Neural progenitor cell (in vitro differentiated cells): ENCODE measurements around the gene ANKRA2. TPM values are rescaled to one million over a fixed set of nuclear protein-coding genes. Genes with fewer than 3 reads are reported as not detected.

Experiments
- DNase-seq: peaks from one replicate; pipeline ENCODE4 v3.0.0-alpha.2; 2016; ENCODE audit warnings: low spot score
- H2AFZ ChIP-seq: fragments of 200-600 bp; sonication (generic); replicated peaks from 2 replicates; pipeline ENCODE4 v1.6.1; 2016; ENCODE audit warnings: antibody characterized with exemption
- H3F3A ChIP-seq: fragments of 200-600 bp; sonication (generic); 2 replicates; pipeline ENCODE4 v1.6.1; 2016; ENCODE audit warnings: antibody characterized with exemption, low read depth
- H3K27ac ChIP-seq: fragments of 200-600 bp; sonication (generic); 2 replicates; pipeline ENCODE4 v1.5.1; 2016; ENCODE audit warnings: mild to moderate bottlenecking
- H3K27me3 ChIP-seq: fragments of 200-600 bp; sonication (generic); 2 replicates; pipeline ENCODE4 v1.6.1; 2016; ENCODE audit warnings: mild to moderate bottlenecking, moderate library complexity
- H3K36me3 ChIP-seq: fragments of 200-600 bp; sonication (generic); 2 replicates; pipeline ENCODE4 v1.5.1; 2016
- H3K4me1 ChIP-seq: fragments of 200-600 bp; sonication (generic); 2 replicates; pipeline ENCODE4 v1.6.1; 2016; ENCODE audit warnings: mixed run types
- H3K4me2 ChIP-seq: fragments of 200-600 bp; sonication (generic); 2 replicates; pipeline ENCODE4 v1.6.1; 2016
- H3K4me3 ChIP-seq: fragments of 200-600 bp; sonication (generic); 2 replicates; pipeline ENCODE4 v1.5.1; 2016
- H3K79me2 ChIP-seq: fragments of 200-600 bp; sonication (generic); 2 replicates; pipeline ENCODE4 v1.6.1; 2016; ENCODE audit warnings: low read depth
- H3K9ac ChIP-seq: fragments of 200-600 bp; sonication (generic); 2 replicates; pipeline ENCODE4 v1.6.1; 2016
- H3K9me3 ChIP-seq: fragments of 200-600 bp; sonication (generic); 2 replicates; pipeline ENCODE4 v1.5.1; 2016; ENCODE audit warnings: low read depth
- H4K20me1 ChIP-seq: fragments of 200-600 bp; sonication (generic); 2 replicates; pipeline ENCODE4 v1.6.1; 2016; ENCODE audit warnings: low read depth
- H3K27ac Mint-ChIP-seq: 3 replicates; pipeline ENCODE4 v1.8.0; 2021; ENCODE audit warnings: mixed read lengths
- H3K27me3 Mint-ChIP-seq: 2 replicates; pipeline ENCODE4 v1.8.0; 2022; ENCODE audit warnings: low read depth, mild to moderate bottlenecking, inconsistent platforms, moderate library complexity, mixed read lengths; ENCODE audit not compliant: insufficient read depth
- H3K36me3 Mint-ChIP-seq: 3 replicates; pipeline ENCODE4 v1.8.0; 2021; ENCODE audit warnings: mixed read lengths
- H3K4me1 Mint-ChIP-seq: 3 replicates; pipeline ENCODE4 v1.8.0; 2021; ENCODE audit warnings: mixed read lengths
- H3K4me3 Mint-ChIP-seq: 3 replicates; pipeline ENCODE4 v1.8.0; 2021; ENCODE audit warnings: mild to moderate bottlenecking, moderate library complexity, mixed read lengths
- H3K9me3 Mint-ChIP-seq: 3 replicates; pipeline ENCODE4 v1.8.0; 2020; ENCODE audit warnings: mixed read lengths
- CTCF ChIP-seq: fragments of 200-600 bp; sonication (generic); IDR thresholded peaks from 2 replicates; pipeline ENCODE4 v1.5.1; 2017; ENCODE audit warnings: antibody characterized with exemption, mild to moderate bottlenecking
- EZH2 ChIP-seq: fragments of 200-600 bp; sonication (generic); IDR thresholded peaks from 2 replicates; pipeline ENCODE4 v1.6.1; 2017; ENCODE audit warnings: antibody characterized with exemption, mild to moderate bottlenecking, moderate library complexity
- EZH2phosphoT487 ChIP-seq: fragments of 200-600 bp; sonication (generic); IDR thresholded peaks from 2 replicates; pipeline ENCODE4 v1.6.1; 2017; ENCODE audit warnings: antibody characterized with exemption
- total RNA-seq: library from RNA; depleted of rRNA; stranded (reverse); fragments of >200 nt; gene quantifications from 2 replicates; pipeline ENCODE4 v1.2.3, GENCODE V29; 2015; ENCODE audit warnings: low replicate concordance

Gene ANKRA2
- total RNA-seq, 1 donor from 2014 or later: 64.3 TPM

DNA sequence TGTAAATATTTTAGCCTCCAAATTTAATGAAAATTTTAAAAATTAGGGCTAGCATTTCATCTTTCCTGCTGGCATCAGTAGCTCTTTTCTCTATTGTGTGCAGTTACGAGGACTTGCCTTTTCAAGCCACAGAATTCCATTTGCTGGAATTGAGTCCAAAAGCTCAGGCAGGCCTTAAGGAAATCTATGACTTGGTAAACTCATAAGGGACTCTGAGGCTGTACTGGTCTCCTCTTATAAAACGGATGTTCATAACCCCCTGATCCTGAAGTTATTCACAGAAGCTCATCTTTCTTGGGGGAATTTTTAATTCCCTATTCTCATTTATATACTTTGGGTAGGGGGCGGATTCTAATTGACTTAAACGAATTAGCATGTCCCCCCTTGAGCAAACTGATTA, 23.4 kb downstream of the ANKRA2 start:
- no peak overlapping the region for H3K9ac ChIP-seq
- H3K9me3 ChIP-seq: no peaks in the 10 kb centered on the region
- no peaks in the 10 kb centered on the region for H3K79me2 ChIP-seq
- no peaks in the 10 kb centered on the region for H3K27me3 ChIP-seq
- no peak overlapping the region for H3K4me2 ChIP-seq
- Mint-ChIP-seq H3K4me3 (no peak overlapping the region), H3K36me3 (no peaks in the 10 kb centered on the region), H3K27ac (no peak overlapping the region), H3K9me3 (no peaks in the 10 kb centered on the region), H3K4me1 (peaks cover 4% of the 10 kb centered on the region), H3K27me3 (peaks cover 3% of the 10 kb centered on the region)
- no peak overlapping the region for H3K4me3 ChIP-seq
- no peak overlapping the region for H3K27ac ChIP-seq
- H3K4me1 ChIP-seq: peaks cover 6% of the 10 kb centered on the region
- H3K36me3 ChIP-seq: no peaks in the 10 kb centered on the region
- no peaks in the 10 kb centered on the region for H4K20me1 ChIP-seq
- TF ChIP-seq EZH2phosphoT487 (no peak), CTCF (no peak), EZH2 (no peak)
- no peak overlapping the region for H2AFZ ChIP-seq
- DNase-seq: no peak
- no peaks in the 10 kb centered on the region for H3F3A ChIP-seq

GRCh38 chr5:73540192-73540591, 25.2 kb downstream of the ANKRA2 start:
- Histone ChIP-seq H3K9ac (no peak overlapping the region), H3K4me3 (no peak overlapping the region), H3K9me3 (no peaks in the 10 kb centered on the region), H3K4me2 (no peak overlapping the region), H3K27ac (no peak overlapping the region), H3K27me3 (no peaks in the 10 kb centered on the region), H2AFZ (no peak overlapping the region), H3K36me3 (no peaks in the 10 kb centered on the region), H4K20me1 (no peaks in the 10 kb centered on the region), H3F3A (no peaks in the 10 kb centered on the region), H3K4me1 (peaks cover 6% of the 10 kb centered on the region), H3K79me2 (no peaks in the 10 kb centered on the region)
- Mint-ChIP-seq H3K4me3 (no peak overlapping the region), H3K9me3 (no peaks in the 10 kb centered on the region), H3K36me3 (no peaks in the 10 kb centered on the region), H3K27me3 (peaks cover 7% of the 10 kb centered on the region), H3K27ac (no peak overlapping the region), H3K4me1 (peaks cover 7% of the 10 kb centered on the region)
- no peak for DNase-seq
- TF ChIP-seq CTCF (no peak), EZH2 (no peak), EZH2phosphoT487 (no peak)

DNA sequence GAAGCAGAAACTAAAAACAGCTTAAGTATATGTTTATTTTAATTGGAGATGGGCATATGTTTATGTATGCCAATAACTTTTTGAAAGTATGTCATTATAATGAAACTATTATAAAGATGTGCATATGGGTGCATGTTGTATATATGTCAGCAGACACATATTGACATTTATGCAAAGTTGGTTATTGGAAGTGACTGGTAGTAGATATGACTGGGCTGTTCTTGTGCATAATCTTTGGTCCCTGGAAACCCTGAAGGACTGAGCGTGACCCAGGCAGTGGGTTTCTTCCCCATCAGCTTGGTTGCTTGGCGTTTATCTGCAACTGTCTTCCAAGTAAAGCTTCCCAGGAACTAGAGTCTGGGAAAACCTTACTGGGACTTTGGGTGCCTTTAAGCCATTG, 25.7 kb downstream of the ANKRA2 start:
- Histone ChIP-seq H3K4me1 (peaks cover 6% of the 10 kb centered on the region), H3K36me3 (no peaks in the 10 kb centered on the region), H3K27ac (no peak overlapping the region), H3K79me2 (no peaks in the 10 kb centered on the region), H4K20me1 (no peaks in the 10 kb centered on the region), H3K4me2 (no peak overlapping the region), H3K4me3 (no peak overlapping the region), H2AFZ (no peak overlapping the region), H3K27me3 (no peaks in the 10 kb centered on the region), H3K9me3 (no peaks in the 10 kb centered on the region), H3K9ac (no peak overlapping the region), H3F3A (no peaks in the 10 kb centered on the region)
- no peaks in the 10 kb centered on the region for H3K36me3 Mint-ChIP-seq
- TF ChIP-seq CTCF (no peak), EZH2 (no peak), EZH2phosphoT487 (no peak)
- H3K4me1 Mint-ChIP-seq: peaks cover 7% of the 10 kb centered on the region
- no peak overlapping the region for H3K4me3 Mint-ChIP-seq
- no peak overlapping the region for H3K27ac Mint-ChIP-seq
- no peak for DNase-seq
- no peaks in the 10 kb centered on the region for H3K9me3 Mint-ChIP-seq
- peaks cover 7% of the 10 kb centered on the region for H3K27me3 Mint-ChIP-seq
